HepG2 (cell line): ENCODE measurements around the gene SYNJ2. TPM values are rescaled to one million over a fixed set of nuclear protein-coding genes. Genes with fewer than 3 reads are reported as not detected.
A peak's percentile ranks its signal among the peaks of the same experiment; 100 is the strongest.

Experiments used
- ATAC-seq: fragments of 200-7000 bp; cut with Tn5 transposase; 3 replicates; pipeline ENCODE4 v1.9.1; 2020; ENCODE audit warnings: mild to moderate bottlenecking, moderate library complexity
- BruUV-seq: library from RNA; stranded (reverse); fragments of 400-500 nt; replicated peaks from 2 replicates; lab custom pipeline; 2021; lab: Mats Ljungman, UMichigan
- CTCF ChIA-PET: fragments of 300-600 bp; formaldehyde crosslinking; extraction: SDS; loops from one replicate; lab custom pipeline; 2021; ENCODE audit warnings: low total read pairs, inconsistent platforms, low intra/inter-chr PET ratio; lab: Yijun Ruan, JAX
- POLR2A ChIA-PET: fragments of 350-600 bp; sonication (Branson Sonifier 250); formaldehyde crosslinking; loops from one replicate; lab custom pipeline; 2020; ENCODE audit warnings: antibody characterized with exemption, inconsistent platforms; lab: Yijun Ruan, JAX
- DNase-seq: peaks from one replicate; pipeline ENCODE4 v3.0.0-alpha.2; 2015; ENCODE audit warnings: low spot score
- FAIRE-seq: peaks from 3 replicates; lab custom pipeline; 2011; peaks lifted over from hg19 to GRCh38; lab: Jason Lieb, UNC
- H2AFZ ChIP-seq: one replicate; pipeline ENCODE4 v1.6.1; 2011; ENCODE audit warnings: low read length, inconsistent platforms
- H3K27ac ChIP-seq: fragments of 300-600 bp; 3 replicates; pipeline ENCODE4 v1.8.0; 2011; ENCODE audit warnings: mixed run types, mild to moderate bottlenecking, mixed read lengths, low read length, inconsistent platforms; ENCODE audit not compliant: insufficient read depth; ENCODE audit errors: extremely low read length
- H3K27me3 ChIP-seq, 2 experiments: fragments of 200-600 bp in 1 of 2; 2 replicates in 1 of 2; 3 replicates in 1 of 2; pipeline versions ENCODE4 v1.6.0 to v1.8.0; 2011; ENCODE audit warnings: low read length in 2 of 2, mild to moderate bottlenecking in 2 of 2, moderate library complexity in 2 of 2, inconsistent platforms in 1 of 2; ENCODE audit not compliant: insufficient read depth in 2 of 2, control insufficient read depth in 1 of 2
- H3K36me3 ChIP-seq, 2 experiments: fragments of 200-600 bp in 1 of 2; replicated peaks in 1 of 2; 2 replicates in 1 of 2; 3 replicates in 1 of 2; pipeline versions ENCODE4 v1.5.1 to v1.8.0; 2011; ENCODE audit warnings: low read length in 2 of 2, inconsistent platforms in 1 of 2; ENCODE audit not compliant: insufficient read depth in 2 of 2, control insufficient read depth in 1 of 2
- H3K4me1 ChIP-seq: 2 replicates; pipeline ENCODE4 v1.5.1; 2012; ENCODE audit warnings: low read length, inconsistent platforms; ENCODE audit not compliant: insufficient read depth
- H3K4me2 ChIP-seq: 2 replicates; pipeline ENCODE4 v1.6.0; 2011; ENCODE audit warnings: low read depth, low read length, inconsistent platforms
- H3K4me3 ChIP-seq, 3 experiments: fragments of 200-600 bp in 1 of 3; sonication (generic), shearing (Covaris generic) in 1 of 3; replicated peaks in 1 of 3; 2 replicates each; pipeline ENCODE4 v1.5.1; 2011 to 2016; ENCODE audit warnings: low read length in 3 of 3, inconsistent platforms in 2 of 3, low read depth in 2 of 3, mild to moderate bottlenecking in 2 of 3, control low read depth in 1 of 3, mixed read lengths in 1 of 3; ENCODE audit not compliant: insufficient read depth in 1 of 3
- H3K79me2 ChIP-seq: one replicate; pipeline ENCODE4 v1.6.1; 2011; ENCODE audit warnings: low read length, inconsistent platforms; ENCODE audit not compliant: insufficient read depth
- H3K9ac ChIP-seq: 2 replicates; pipeline ENCODE4 v1.6.0; 2011; ENCODE audit warnings: mild to moderate bottlenecking, low read depth, low read length, inconsistent platforms; ENCODE audit not compliant: insufficient read depth
- H3K9me3 ChIP-seq: 2 replicates; pipeline ENCODE4 v1.5.1; 2012; ENCODE audit warnings: mild to moderate bottlenecking, low read length
- H4K20me1 ChIP-seq: 2 replicates; pipeline ENCODE4 v1.6.0; 2011; ENCODE audit warnings: inconsistent platforms, mild to moderate bottlenecking, low read length, moderate library complexity; ENCODE audit not compliant: insufficient read depth
- CCDC6 ChIP-seq: sonication (generic); formaldehyde crosslinking; IDR thresholded peaks from 2 replicates; pipeline ENCODE4 v1.8.1; 2022; ENCODE audit warnings: mild to moderate bottlenecking, missing genetic modification reagents, moderate library complexity
- JUNB ChIP-seq: sonication (generic); formaldehyde crosslinking; IDR thresholded peaks from 2 replicates; pipeline ENCODE4 v1.8.0; 2022; ENCODE audit warnings: missing genetic modification reagents, mild to moderate bottlenecking, borderline replicate concordance
- KDM6A ChIP-seq: IDR thresholded peaks from 2 replicates; pipeline ENCODE4 v1.6.1; 2016; ENCODE audit warnings: low read depth
- RBM22 ChIP-seq: fragments of 200-400 bp; formaldehyde crosslinking; optimal IDR thresholded peaks from 2 replicates; pipeline ENCODE3; 2017; ENCODE audit warnings: mild to moderate bottlenecking, low read length, moderate library complexity
- ZBTB1 ChIP-seq: sonication (generic); formaldehyde crosslinking; IDR thresholded peaks from 2 replicates; pipeline ENCODE4 v1.4.0; 2020; ENCODE audit warnings: missing genetic modification reagents, borderline replicate concordance
- ZNF547 ChIP-seq: sonication (generic); formaldehyde crosslinking; IDR thresholded peaks from 2 replicates; pipeline ENCODE4 v1.5.1; 2020; ENCODE audit warnings: mild to moderate bottlenecking, missing genetic modification reagents
- ZNF709 ChIP-seq: sonication (generic); formaldehyde crosslinking; IDR thresholded peaks from 2 replicates; pipeline ENCODE4 v1.5.0; 2020; ENCODE audit warnings: mild to moderate bottlenecking, missing genetic modification reagents
- ZNF772 ChIP-seq: sonication (generic); formaldehyde crosslinking; IDR thresholded peaks from 2 replicates; pipeline ENCODE4 v1.5.0; 2020; ENCODE audit warnings: mild to moderate bottlenecking, missing genetic modification reagents
- WGBS: methylation state at CpG from one replicate; pipeline ENCODE4 v1.1.6; 2017; ENCODE audit warnings: low lambda C conversion rate; 5-methylcytosine and 5-hydroxymethylcytosine counted together
- in situ Hi-C: cut with HindIII; loops from 2 replicates; pipeline ENCODE4 v1.10.0; 2017; ENCODE audit warnings: low pct_unique_long_range_greater_than_20kb; ENCODE audit not compliant: extremely low pct_ligation_motif_present
- intact Hi-C: fragments of 100-400 bp; cut with micrococcal nuclease; formaldehyde crosslinking; loops from one replicate; pipeline ENCODE4 v1.10.0; 2022; ENCODE audit not compliant: unreplicated experiment
- polyA plus RNA-seq, 8 experiments: library from polyadenylated mRNA; depleted of rRNA in 3 of 8; stranded (reverse) in 7 of 8; unstranded in 1 of 8; fragments of >200 nt; fragmentation: Illumina TruSeq in 4 of 8; extraction: Trizol in 4 of 8; gene quantifications; 2 replicates each; pipeline versions ENCODE4 v1.2.1 to v1.2.3, GENCODE V29; 2011 to 2016; ENCODE audit warnings: low read depth in 4 of 8, missing spikeins in 1 of 8, mixed read lengths in 1 of 8; ENCODE audit not compliant: insufficient read depth in 1 of 8
- total RNA-seq, 5 experiments: library from RNA; depleted of rRNA; stranded (reverse); fragments of >200 nt; fragmentation: Illumina TruSeq; extraction: Trizol; gene quantifications; 2 replicates each; pipeline ENCODE4 v1.2.3, GENCODE V29; 2016; ENCODE audit warnings: low read depth in 1 of 5
- TF ChIP-seq, protein P1 (sequence below): sonication (generic); formaldehyde crosslinking; IDR thresholded peaks from 2 replicates; pipeline ENCODE4 v1.5.0; 2020; ENCODE audit warnings: mild to moderate bottlenecking, missing genetic modification reagents
- TF ChIP-seq, protein P2 (sequence below): sonication (generic); formaldehyde crosslinking; IDR thresholded peaks from 2 replicates; pipeline ENCODE4 v1.4.0; 2020; ENCODE audit warnings: mild to moderate bottlenecking, missing genetic modification reagents
- TF ChIP-seq, protein P3 (sequence below): sonication (generic); formaldehyde crosslinking; conservative IDR thresholded peaks from 2 replicates; pipeline ENCODE4 v1.8.0; 2022; ENCODE audit warnings: mild to moderate bottlenecking, moderate library complexity, missing genetic modification reagents

Gene SYNJ2
- total and polyA plus RNA-seq, 2 of the 13 experiments (the other 11 are each of a cell fraction or from before 2014, with no cell fraction given) = 39.1 to 57.6 TPM

DNA sequence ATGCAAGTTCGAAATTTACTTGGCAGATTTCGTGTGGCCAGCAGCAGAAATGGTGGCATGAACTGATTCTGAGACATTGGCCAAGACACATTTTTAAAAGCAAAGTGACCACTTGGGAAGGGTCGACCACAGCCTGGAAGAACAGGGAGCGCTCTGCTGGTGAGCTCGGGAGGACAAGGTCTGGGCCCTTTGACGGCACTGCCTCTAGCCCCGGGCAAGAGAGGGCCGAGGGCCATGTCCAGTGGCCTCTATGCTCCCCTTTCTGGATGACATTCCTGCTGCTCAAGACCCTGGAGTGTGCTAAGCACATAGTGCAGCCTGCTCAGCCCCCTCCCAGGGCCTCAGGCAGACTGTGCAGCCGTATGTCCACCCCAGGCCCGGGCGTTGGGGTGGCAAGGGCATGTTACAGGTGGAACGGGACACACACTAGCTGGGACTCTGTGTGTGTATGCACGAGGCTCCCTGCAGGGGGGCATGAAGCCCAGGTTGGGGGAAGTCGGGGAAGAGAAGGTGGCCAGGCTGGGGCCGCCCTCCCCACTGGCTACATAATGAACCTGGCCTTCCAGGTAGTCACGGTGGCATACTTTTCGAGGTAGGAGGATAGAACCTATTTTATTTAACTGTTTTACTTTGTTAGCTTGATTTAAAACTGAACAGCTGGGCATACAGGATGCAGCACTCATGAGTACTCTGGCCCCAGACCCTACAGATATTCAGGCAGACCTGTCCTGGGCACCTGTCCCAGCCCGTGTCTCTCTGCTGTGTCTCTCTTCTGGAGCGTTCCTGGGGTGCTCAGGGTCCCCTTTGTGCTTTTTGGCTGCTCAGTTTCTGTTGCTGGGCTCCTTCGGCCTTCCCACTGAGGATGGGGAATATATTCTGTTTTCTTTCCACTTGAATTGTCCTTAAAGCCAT is 6.4 kb downstream of the SYNJ2 start (continued):
- TF ChIP-seq, protein P1, sequence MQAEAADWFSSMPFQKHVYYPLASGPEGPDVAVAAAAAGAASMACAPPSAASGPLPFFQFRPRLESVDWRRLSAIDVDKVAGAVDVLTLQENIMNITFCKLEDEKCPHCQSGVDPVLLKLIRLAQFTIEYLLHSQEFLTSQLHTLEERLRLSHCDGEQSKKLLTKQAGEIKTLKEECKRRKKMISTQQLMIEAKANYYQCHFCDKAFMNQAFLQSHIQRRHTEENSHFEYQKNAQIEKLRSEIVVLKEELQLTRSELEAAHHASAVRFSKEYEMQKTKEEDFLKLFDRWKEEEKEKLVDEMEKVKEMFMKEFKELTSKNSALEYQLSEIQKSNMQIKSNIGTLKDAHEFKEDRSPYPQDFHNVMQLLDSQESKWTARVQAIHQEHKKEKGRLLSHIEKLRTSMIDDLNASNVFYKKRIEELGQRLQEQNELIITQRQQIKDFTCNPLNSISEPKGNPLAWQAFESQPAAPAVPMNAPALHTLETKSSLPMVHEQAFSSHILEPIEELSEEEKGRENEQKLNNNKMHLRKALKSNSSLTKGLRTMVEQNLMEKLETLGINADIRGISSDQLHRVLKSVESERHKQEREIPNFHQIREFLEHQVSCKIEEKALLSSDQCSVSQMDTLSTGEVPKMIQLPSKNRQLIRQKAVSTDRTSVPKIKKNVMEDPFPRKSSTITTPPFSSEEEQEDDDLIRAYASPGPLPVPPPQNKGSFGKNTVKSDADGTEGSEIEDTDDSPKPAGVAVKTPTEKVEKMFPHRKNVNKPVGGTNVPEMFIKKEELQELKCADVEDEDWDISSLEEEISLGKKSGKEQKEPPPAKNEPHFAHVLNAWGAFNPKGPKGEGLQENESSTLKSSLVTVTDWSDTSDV = no peak
- peak; percentile 66 for TF ChIP-seq RBM22
- TF ChIP-seq, protein P2, sequence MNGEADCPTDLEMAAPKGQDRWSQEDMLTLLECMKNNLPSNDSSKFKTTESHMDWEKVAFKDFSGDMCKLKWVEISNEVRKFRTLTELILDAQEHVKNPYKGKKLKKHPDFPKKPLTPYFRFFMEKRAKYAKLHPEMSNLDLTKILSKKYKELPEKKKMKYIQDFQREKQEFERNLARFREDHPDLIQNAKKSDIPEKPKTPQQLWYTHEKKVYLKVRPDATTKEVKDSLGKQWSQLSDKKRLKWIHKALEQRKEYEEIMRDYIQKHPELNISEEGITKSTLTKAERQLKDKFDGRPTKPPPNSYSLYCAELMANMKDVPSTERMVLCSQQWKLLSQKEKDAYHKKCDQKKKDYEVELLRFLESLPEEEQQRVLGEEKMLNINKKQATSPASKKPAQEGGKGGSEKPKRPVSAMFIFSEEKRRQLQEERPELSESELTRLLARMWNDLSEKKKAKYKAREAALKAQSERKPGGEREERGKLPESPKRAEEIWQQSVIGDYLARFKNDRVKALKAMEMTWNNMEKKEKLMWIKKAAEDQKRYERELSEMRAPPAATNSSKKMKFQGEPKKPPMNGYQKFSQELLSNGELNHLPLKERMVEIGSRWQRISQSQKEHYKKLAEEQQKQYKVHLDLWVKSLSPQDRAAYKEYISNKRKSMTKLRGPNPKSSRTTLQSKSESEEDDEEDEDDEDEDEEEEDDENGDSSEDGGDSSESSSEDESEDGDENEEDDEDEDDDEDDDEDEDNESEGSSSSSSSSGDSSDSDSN (CRISPR knock-in tag) = 0 out of 2 replicates have a peak, but pooled peaks have one; percentile 27

DNA sequence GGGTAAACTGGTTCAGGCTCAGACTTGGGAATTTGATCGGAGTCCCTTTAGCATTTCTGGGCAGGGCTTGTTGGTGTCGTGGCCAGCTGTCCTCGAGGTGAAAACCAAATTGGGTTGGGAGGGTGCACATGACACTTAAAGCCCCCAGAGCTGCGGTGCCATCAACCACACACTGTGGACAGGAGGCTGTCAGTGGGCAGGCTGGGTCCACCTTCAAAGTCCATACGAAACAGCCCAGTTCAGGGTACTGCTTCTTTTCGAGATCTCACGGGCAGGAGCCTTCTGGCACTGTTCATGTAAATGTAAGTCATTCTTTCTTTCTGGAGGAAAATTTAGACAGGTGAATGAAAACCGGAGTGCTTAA is 7.0 kb downstream of the SYNJ2 start:
- DNase-seq (no peak), ATAC-seq (no peak), FAIRE-seq (no peak)
- H3K79me2 ChIP-seq = peaks cover 95% of the 10 kb centered on the region
- H3K9ac ChIP-seq = no peak overlapping the region
- no TSS peak for BruUV-seq
- peaks cover 96% of the 10 kb centered on the region for H3K4me1 ChIP-seq
- ChIA-PET POLR2A (interaction anchor here (0.6 to 16.1 kb wide), 2 partner anchors 24 to 99 kb away, joined by 4 to 345 read pairs; no protein-coding TSS in a partner anchor), CTCF (no interaction called here)
- in situ Hi-C loops (no loop called here), intact Hi-C loops (no loop called here)
- no peak overlapping the region for H3K4me2 ChIP-seq
- H2AFZ ChIP-seq = no peak overlapping the region
- peaks cover 14 to 28% of the 10 kb centered on the region in 2 experiments for H3K36me3 ChIP-seq
- peak overlapping the region; percentile 51 for H3K27ac ChIP-seq
- H4K20me1 ChIP-seq = peaks cover 40% of the 10 kb centered on the region
- 90% methylated on average over 8 of the region's 8 CpGs for WGBS
- H3K27me3 ChIP-seq = no peaks in the 10 kb centered on the region
- H3K9me3 ChIP-seq = no peaks in the 10 kb centered on the region
- H3K4me3 ChIP-seq = no peak overlapping the region
- 0 out of 2 replicates have a peak, but pooled peaks have one; percentile 2 for TF ChIP-seq ZNF772 (CRISPR knock-in tag)
- TF ChIP-seq, protein P2 (CRISPR knock-in tag) = no peak
- no peak for TF ChIP-seq CCDC6 (CRISPR knock-in tag)
- TF ChIP-seq JUNB = no peak
- 0 out of 2 replicates have a peak, but pooled peaks have one; percentile 16 for TF ChIP-seq ZNF709 (CRISPR knock-in tag)
- no peak for TF ChIP-seq ZNF547 (CRISPR knock-in tag)
- TF ChIP-seq KDM6A (CRISPR knock-in tag) = no peak
- TF ChIP-seq ZBTB1 (CRISPR knock-in tag) = no peak
- TF ChIP-seq, protein P3, sequence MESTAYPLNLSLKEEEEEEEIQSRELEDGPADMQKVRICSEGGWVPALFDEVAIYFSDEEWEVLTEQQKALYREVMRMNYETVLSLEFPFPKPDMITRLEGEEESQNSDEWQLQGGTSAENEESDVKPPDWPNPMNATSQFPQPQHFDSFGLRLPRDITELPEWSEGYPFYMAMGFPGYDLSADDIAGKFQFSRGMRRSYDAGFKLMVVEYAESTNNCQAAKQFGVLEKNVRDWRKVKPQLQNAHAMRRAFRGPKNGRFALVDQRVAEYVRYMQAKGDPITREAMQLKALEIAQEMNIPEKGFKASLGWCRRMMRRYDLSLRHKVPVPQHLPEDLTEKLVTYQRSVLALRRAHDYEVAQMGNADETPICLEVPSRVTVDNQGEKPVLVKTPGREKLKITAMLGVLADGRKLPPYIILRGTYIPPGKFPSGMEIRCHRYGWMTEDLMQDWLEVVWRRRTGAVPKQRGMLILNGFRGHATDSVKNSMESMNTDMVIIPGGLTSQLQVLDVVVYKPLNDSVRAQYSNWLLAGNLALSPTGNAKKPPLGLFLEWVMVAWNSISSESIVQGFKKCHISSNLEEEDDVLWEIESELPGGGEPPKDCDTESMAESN (CRISPR knock-in tag) = 0 out of 2 replicates have a peak, but pooled peaks have one; percentile 2
